IPS-20b (cell line): ENCODE measurements around the gene H3-3A.

Experiments used
- H3K27ac ChIP-seq: one replicate; pipeline ENCODE4 v1.5.1; 2013; ENCODE audit warnings: low read length
- H3K27me3 ChIP-seq: 2 replicates; pipeline ENCODE4 v1.6.1; 2013; ENCODE audit warnings: mild to moderate bottlenecking, low read length, inconsistent platforms; ENCODE audit not compliant: insufficient read depth
- H3K36me3 ChIP-seq: 2 replicates; pipeline ENCODE4 v1.6.1; 2013; ENCODE audit warnings: low read depth, mild to moderate bottlenecking, inconsistent platforms, low read length, moderate library complexity; ENCODE audit not compliant: insufficient read depth
- H3K4me1 ChIP-seq: 2 replicates; pipeline ENCODE4 v1.6.1; 2013; ENCODE audit warnings: mild to moderate bottlenecking, control low read depth, inconsistent platforms, low read length, moderate library complexity; ENCODE audit not compliant: insufficient read depth
- H3K4me3 ChIP-seq: 2 replicates; pipeline ENCODE4 v1.5.1; 2013; ENCODE audit warnings: mild to moderate bottlenecking, low read length, inconsistent platforms
- H3K9ac ChIP-seq: 2 replicates; pipeline ENCODE4 v1.6.1; 2013; ENCODE audit warnings: low read depth, mild to moderate bottlenecking, inconsistent platforms, low read length, moderate library complexity
- H3K9me3 ChIP-seq: 2 replicates; pipeline ENCODE4 v1.6.1; 2013; ENCODE audit warnings: mild to moderate bottlenecking, low read depth, low read length, inconsistent platforms; ENCODE audit not compliant: insufficient read depth

Gene H3-3A

GRCh38 chr1:226059709-226060108 lies 2.8 kb upstream of the H3-3A start:
- Histone ChIP-seq H3K36me3 (peaks cover 8% of the 10 kb centered on the region; the same call in 1 of the 2 replicates), H3K4me1 (peaks cover 12% of the 10 kb centered on the region), H3K27ac (no peak overlapping the region), H3K4me3 (no peak overlapping the region), H3K27me3 (no peaks in the 10 kb centered on the region), H3K9me3 (no peaks in the 10 kb centered on the region), H3K9ac (no peak overlapping the region)

GRCh38 chr1:226060427-226060826 lies 2.1 kb upstream of the H3-3A start:
- H3K4me1 ChIP-seq: peaks cover 15% of the 10 kb centered on the region
- H3K36me3 ChIP-seq: peaks cover 15% of the 10 kb centered on the region
- H3K27me3 ChIP-seq: no peaks in the 10 kb centered on the region
- no peak overlapping the region for H3K4me3 ChIP-seq
- no peak overlapping the region for H3K27ac ChIP-seq
- H3K9me3 ChIP-seq: no peaks in the 10 kb centered on the region
- H3K9ac ChIP-seq: peak overlapping the region; percentile 87; the same call in 1 of the 2 replicates

- Histone ChIP-seq H3K4me3 (peak overlapping the region; percentile 71), H3K9ac (peak overlapping the region; percentile 87), H3K4me1 (peaks cover 23% of the 10 kb centered on the region), H3K27me3 (no peaks in the 10 kb centered on the region), H3K27ac (peak overlapping the region; percentile 84), H3K36me3 (peaks cover 23% of the 10 kb centered on the region), H3K9me3 (no peaks in the 10 kb centered on the region)
Observed at GRCh38 chr1:226061068-226061840, 1.3 kb upstream of the H3-3A start.

GRCh38 chr1:226061841-226062557 lies 517 bp upstream of the H3-3A start:
- Histone ChIP-seq H3K9me3 (no peaks in the 10 kb centered on the region), H3K27ac (peak overlapping the region; percentile 84), H3K4me3 (peak overlapping the region; percentile 71), H3K27me3 (no peaks in the 10 kb centered on the region), H3K9ac (peak overlapping the region; percentile 87), H3K4me1 (peaks cover 30% of the 10 kb centered on the region), H3K36me3 (peaks cover 31% of the 10 kb centered on the region)

- Histone ChIP-seq H3K4me3 (peak overlapping the region; percentile 100), H3K27ac (peak overlapping the region; percentile 93), H3K4me1 (peaks cover 32% of the 10 kb centered on the region), H3K9me3 (no peaks in the 10 kb centered on the region), H3K36me3 (peaks cover 45% of the 10 kb centered on the region), H3K9ac (peak overlapping the region; percentile 94), H3K27me3 (no peaks in the 10 kb centered on the region)
Observed at GRCh38 chr1:226063224-226063976, 884 bp downstream of the H3-3A start.

GRCh38 chr1:226063977-226064815 lies 1.7 kb downstream of the H3-3A start:
- H3K27me3 ChIP-seq: no peaks in the 10 kb centered on the region
- peaks cover 53% of the 10 kb centered on the region for H3K36me3 ChIP-seq
- no peaks in the 10 kb centered on the region for H3K9me3 ChIP-seq
- H3K4me3 ChIP-seq: peak overlapping the region; percentile 100
- H3K9ac ChIP-seq: peak overlapping the region; percentile 94
- H3K27ac ChIP-seq: peak overlapping the region; percentile 93
- peaks cover 32% of the 10 kb centered on the region for H3K4me1 ChIP-seq

- no peaks in the 10 kb centered on the region for H3K9me3 ChIP-seq
- H3K27ac ChIP-seq: no peak overlapping the region
- H3K4me1 ChIP-seq: peaks cover 32% of the 10 kb centered on the region
- peak overlapping the region; percentile 100 for H3K4me3 ChIP-seq
- no peaks in the 10 kb centered on the region for H3K27me3 ChIP-seq
- peaks cover 54% of the 10 kb centered on the region for H3K36me3 ChIP-seq
- H3K9ac ChIP-seq: peak overlapping the region; percentile 94; the same call in 1 of the 2 replicates
Observed at GRCh38 chr1:226064816-226065248, 2.3 kb downstream of the H3-3A start.

- H3K27me3 ChIP-seq: no peaks in the 10 kb centered on the region
- no peak overlapping the region for H3K27ac ChIP-seq
- H3K36me3 ChIP-seq: peaks cover 68% of the 10 kb centered on the region
- H3K9me3 ChIP-seq: no peaks in the 10 kb centered on the region
- H3K4me3 ChIP-seq: peak overlapping the region; percentile 100
- H3K4me1 ChIP-seq: peaks cover 22% of the 10 kb centered on the region
- H3K9ac ChIP-seq: no peak overlapping the region
Observed at GRCh38 chr1:226066415-226067078, 4.0 kb downstream of the H3-3A start.

- Histone ChIP-seq H3K27me3 (no peaks in the 10 kb centered on the region), H3K4me3 (no peak overlapping the region), H3K9ac (no peak overlapping the region), H3K4me1 (peaks cover 25% of the 10 kb centered on the region), H3K9me3 (no peaks in the 10 kb centered on the region), H3K27ac (no peak overlapping the region), H3K36me3 (peaks cover 91% of the 10 kb centered on the region)
Observed at GRCh38 chr1:226069811-226070489, 7.4 kb downstream of the H3-3A start.

- Histone ChIP-seq H3K4me1 (peaks cover 3% of the 10 kb centered on the region; the same call in 1 of the 2 replicates), H3K9ac (no peak overlapping the region), H3K9me3 (no peaks in the 10 kb centered on the region), H3K27ac (no peak overlapping the region), H3K27me3 (no peaks in the 10 kb centered on the region), H3K36me3 (peaks cover 71% of the 10 kb centered on the region), H3K4me3 (no peak overlapping the region)
Observed at GRCh38 chr1:226072347-226072746, 9.8 kb downstream of the H3-3A start.
